Esophagus squamous epithelium (tissue), 5 donors: ENCODE data around the gene BOK. TPM values are rescaled to one million over a fixed set of nuclear protein-coding genes. Genes with fewer than 3 reads are reported as not detected.

Experiments
- DNase-seq: peaks from one replicate; lab custom pipeline; 2025; lab: John Stamatoyannopoulos, UW
- H3K27ac ChIP-seq, 4 donors: fragments of 200-600 bp; sonication (generic); one replicate each; pipeline ENCODE4 v1.5.1; 2016 to 2019; ENCODE audit warnings: mild to moderate bottlenecking in 1 of 4
- H3K27me3 ChIP-seq, 4 donors: fragments of 200-600 bp; sonication (generic); 1 replicate in 3 of 4; 2 replicates in 1 of 4; pipeline versions ENCODE4 v1.5.1 to v1.6.0; 2017 to 2021; ENCODE audit warnings: antibody characterized with exemption in 1 of 4
- H3K36me3 ChIP-seq, 3 donors: fragments of 200-600 bp; sonication (generic); one replicate each; pipeline ENCODE4 v1.5.1; 2016 to 2019
- H3K4me1 ChIP-seq, 3 donors: fragments of 200-600 bp; sonication (generic); one replicate each; pipeline ENCODE4 v1.5.1; 2017 to 2019
- H3K4me3 ChIP-seq, 4 donors: fragments of 200-600 bp; sonication (generic); 1 replicate in 3 of 4; 2 replicates in 1 of 4; pipeline ENCODE4 v1.5.1; 2016 to 2019; ENCODE audit warnings: mild to moderate bottlenecking in 2 of 4, moderate library complexity in 1 of 4
- H3K9me3 ChIP-seq, 3 donors: fragments of 200-600 bp; sonication (generic); one replicate each; pipeline ENCODE4 v1.5.1; 2016 to 2019
- CTCF ChIP-seq, 6 experiments: fragments of 450-650 bp in 4 of 6; fragments of 200-600 bp in 2 of 6; sonication (generic) in 2 of 6; IDR thresholded peaks; one replicate each; pipeline ENCODE4 v1.5.1; 2016 to 2019; ENCODE audit warnings: antibody characterized with exemption in 6 of 6, mild to moderate bottlenecking in 4 of 6, moderate library complexity in 4 of 6
- POLR2A ChIP-seq, 4 donors: fragments of 450-650 bp; IDR thresholded peaks; one replicate each; pipeline ENCODE4 v1.6.1; 2017; ENCODE audit warnings: antibody characterized with exemption in 4 of 4, mild to moderate bottlenecking in 4 of 4, moderate library complexity in 3 of 4
- WGBS, 2 donors: methylation state at CpG; one replicate each; pipeline ENCODE4 v1.1.5; 2018; 5-methylcytosine and 5-hydroxymethylcytosine counted together
- intact Hi-C: fragments of 100-400 bp; cut with DNase I; formaldehyde crosslinking; loops from one replicate; pipeline ENCODE4 v1.15.0; 2022
- total RNA-seq, 4 donors: library from RNA; depleted of rRNA; stranded (reverse); fragments of >200 nt; gene quantifications; one replicate each; pipeline ENCODE4 v1.1.0, GENCODE V29; 2016
- donor health status: DM: yes; HTN: yes; CAD: no.

BOK gene
- total RNA-seq, 4 donors from 2014 or later: 35.5 to 57.1 (median 51.2) TPM

- DNase-seq: no peak
- peaks cover 0 to 2% (median 0%) of the 10 kb centered on the region in 3 donors for H3K9me3 ChIP-seq
- H3K4me3 ChIP-seq: peak overlapping the region in 3 of 4 donors; percentile 23 to 84 (median 68)
- peaks cover 0 to 30% (median 0%) of the 10 kb centered on the region in 3 donors for H3K36me3 ChIP-seq
- WGBS, 2 donors: 47% methylated on average over 10 of the region's 23 CpGs; no CpG with 5 or more reads in 1 of the 2 donors
- peaks cover 45 to 74% (median 49%) of the 10 kb centered on the region in 3 donors for H3K4me1 ChIP-seq
- TF ChIP-seq CTCF (IDR thresholded peaks at IDR 0.05) (no peak), POLR2A (IDR thresholded peaks at IDR 0.05) (no peak)
- intact Hi-C loops: no loop called here
- peak overlapping the region; percentile 51 to 90 (median 74) for H3K27ac ChIP-seq
- peaks cover 0 to 26% (median 0%) of the 10 kb centered on the region in 4 donors for H3K27me3 ChIP-seq
Observed at GRCh38 chr2:241562269-241562891, 3.8 kb downstream of the BOK start.

- H3K4me1 ChIP-seq: peaks cover 45 to 73% (median 49%) of the 10 kb centered on the region in 3 donors
- WGBS, 2 donors: 46 to 71% methylated on average over 4 to 11 of the region's 13 CpGs
- intact Hi-C loops: no loop called here
Observed at GRCh38 chr2:241563031-241563507, 4.5 kb downstream of the BOK start.

GRCh38 chr2:241563571-241563980 is 5.0 kb downstream of the BOK start:
- no peak for TF ChIP-seq POLR2A (IDR thresholded peaks at IDR 0.05)
- TF ChIP-seq CTCF (IDR thresholded peaks at IDR 0.05): no peak
- Histone ChIP-seq H3K27me3 (peaks cover 0 to 19% (median 0%) of the 10 kb centered on the region in 4 donors), H3K4me1 (peaks cover 45 to 73% (median 49%) of the 10 kb centered on the region in 3 donors), H3K27ac (peak overlapping the region in 3 of 4 donors; percentile 72 to 90 (median 75)), H3K9me3 (no peaks in the 10 kb centered on the region), H3K36me3 (peaks cover 0 to 37% (median 0%) of the 10 kb centered on the region in 3 donors), H3K4me3 (no peak overlapping the region)
- DNase-seq: no peak
- intact Hi-C loops: no loop called here
- WGBS, 2 donors: 80 to 100% methylated on average over 1 of the region's 10 CpGs

More at GRCh38 chr2:241563031-241563507, 4.5 kb downstream of the BOK start:
- Histone ChIP-seq H3K9me3 (no peaks in the 10 kb centered on the region), H3K36me3 (peaks cover 0 to 36% (median 0%) of the 10 kb centered on the region in 3 donors), H3K27me3 (peaks cover 0 to 24% (median 0%) of the 10 kb centered on the region in 4 donors), H3K27ac (peak overlapping the region; percentile 34 to 90 (median 74)), H3K4me3 (no peak overlapping the region)
- TF ChIP-seq POLR2A (IDR thresholded peaks at IDR 0.05) (no peak), CTCF (IDR thresholded peaks at IDR 0.05) (no peak)
- DNase-seq: no peak

GRCh38 chr2:241563981-241564595 is 5.5 kb downstream of the BOK start:
- TF ChIP-seq POLR2A (IDR thresholded peaks at IDR 0.05) (no peak), CTCF (IDR thresholded peaks at IDR 0.05) (no peak)
- DNase-seq: no peak
- Histone ChIP-seq H3K4me1 (peaks cover 45 to 75% (median 49%) of the 10 kb centered on the region in 3 donors), H3K9me3 (no peaks in the 10 kb centered on the region), H3K27me3 (peaks cover 0 to 14% (median 0%) of the 10 kb centered on the region in 4 donors), H3K4me3 (peak overlapping the region in 1 of 4 donors; percentile 10), H3K27ac (peak overlapping the region; percentile 28 to 90 (median 74)), H3K36me3 (peaks cover 0 to 42% (median 0%) of the 10 kb centered on the region in 3 donors)
- intact Hi-C loops: no loop called here
- 85 to 89% methylated on average over 5 to 13 of the region's 23 CpGs for WGBS, 2 donors
